GM20000 (cell line): ENCODE results near the gene STMP1.

Source experiments
- DNase-seq: peaks from one replicate; pipeline ENCODE4 v3.0.0; 2012; ENCODE audit warnings: low spot score
- CTCF ChIP-seq: IDR thresholded peaks from 2 replicates; pipeline ENCODE4 v1.5.1; 2012; ENCODE audit warnings: mild to moderate bottlenecking, control low read depth; ENCODE audit errors: extremely low read depth, missing control alignments

The STMP1 gene

GRCh38 chr7:135712182-135712782 is 50.0 kb downstream of the STMP1 start:
- TF ChIP-seq CTCF: no peak
- no peak for DNase-seq

GRCh38 chr7:135712796-135713195 is 50.5 kb downstream of the STMP1 start:
- no peak for DNase-seq
- TF ChIP-seq CTCF: no peak

- no peak for DNase-seq
- TF ChIP-seq CTCF: no peak
Observed at GRCh38 chr7:135713836-135714470, 51.6 kb downstream of the STMP1 start.

GRCh38 chr7:135714534-135715009 is 52.3 kb downstream of the STMP1 start:
- DNase-seq: no peak
- no peak for TF ChIP-seq CTCF

DNA sequence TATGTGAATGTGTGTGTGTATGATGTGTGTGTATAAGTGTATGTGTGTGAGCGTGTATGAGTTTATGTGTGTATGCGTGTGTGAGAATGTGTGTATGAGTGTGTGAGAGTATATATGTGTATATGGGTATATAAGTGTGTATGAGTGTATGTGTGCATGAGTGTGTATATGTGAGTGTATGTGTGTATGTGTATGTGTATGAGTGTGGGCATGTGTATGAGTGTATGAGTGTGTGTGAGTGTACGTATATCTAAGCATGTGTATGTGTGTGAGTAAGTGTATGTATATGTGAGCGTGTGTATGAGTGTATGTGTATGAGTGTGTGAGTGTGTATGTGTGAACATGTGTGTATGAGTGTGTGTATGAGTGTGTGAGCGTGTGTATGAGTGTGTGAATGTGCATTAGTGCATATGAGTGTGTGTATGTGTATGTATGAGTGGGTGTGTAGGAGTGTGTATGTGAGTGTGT is 52.8 kb downstream of the STMP1 start:
- TF ChIP-seq CTCF: no peak
- no peak for DNase-seq

DNA sequence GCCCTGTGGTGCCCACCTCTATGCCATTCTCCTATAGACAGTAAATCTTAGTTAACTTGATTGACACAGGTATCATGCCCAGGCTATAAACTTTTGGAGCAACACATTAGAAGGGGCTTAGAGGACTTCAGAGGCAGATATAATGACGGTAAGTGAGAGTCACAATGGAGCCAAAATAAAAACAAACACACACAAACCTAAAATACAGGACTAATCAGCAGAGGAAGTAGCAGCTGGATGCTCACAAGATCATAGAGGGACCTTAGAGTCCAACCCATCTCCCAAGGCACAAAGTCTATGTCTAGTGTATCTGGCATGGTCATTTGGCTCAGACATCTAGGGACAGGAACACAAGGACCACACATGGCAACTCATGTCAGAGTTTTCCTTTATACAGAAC is 53.4 kb downstream of the STMP1 start:
- no peak for DNase-seq
- TF ChIP-seq CTCF: no peak

- no peak for DNase-seq
- no peak for TF ChIP-seq CTCF
Observed at GRCh38 chr7:135716677-135717238, 54.4 kb downstream of the STMP1 start.
